ENCODE measurements around the gene LMO7.

The LMO7 gene

GRCh38 chr13:75831389-75831788, 195.3 kb downstream of the LMO7 start:
- Histone ChIP-seq H3K4me1 (ENCODE audit: control insufficient read depth in 1 of 2, insufficient read depth in 2 of 2, low read length in 2 of 2) (no peaks in the 10 kb centered on the region), H3K27ac (ENCODE audit: low read depth, low read length) (no peak overlapping the region), H3K27me3 (ENCODE audit: control insufficient read depth in 1 of 2, insufficient read depth in 2 of 2, low read length in 2 of 2) (no peaks in the 10 kb centered on the region), H3K9ac (ENCODE audit: low read depth in 1 of 2, low read length in 2 of 2) (no peak overlapping the region), H3K36me3 (ENCODE audit: control insufficient read depth in 1 of 2, insufficient read depth in 2 of 2, low read length in 2 of 2) (peaks cover 9 to 26% of the 10 kb centered on the region in 2 donors), H3K9me3 (ENCODE audit: control insufficient read depth in 1 of 2, low read length in 2 of 2) (peaks cover 4 to 5% of the 10 kb centered on the region in 2 donors), H3K4me3 (ENCODE audit: low read depth in 1 of 2, low read length in 2 of 2) (no peak overlapping the region)

- Histone ChIP-seq H3K9me3 (ENCODE audit: control insufficient read depth in 1 of 2, low read length in 2 of 2) (peaks cover 4 to 5% of the 10 kb centered on the region in 2 donors), H3K27me3 (ENCODE audit: control insufficient read depth in 1 of 2, insufficient read depth in 2 of 2, low read length in 2 of 2) (no peaks in the 10 kb centered on the region), H3K4me3 (ENCODE audit: low read depth in 1 of 2, low read length in 2 of 2) (no peak overlapping the region), H3K36me3 (ENCODE audit: control insufficient read depth in 1 of 2, insufficient read depth in 2 of 2, low read length in 2 of 2) (peaks cover 6 to 25% of the 10 kb centered on the region in 2 donors), H3K4me1 (ENCODE audit: control insufficient read depth in 1 of 2, insufficient read depth in 2 of 2, low read length in 2 of 2) (no peaks in the 10 kb centered on the region), H3K9ac (ENCODE audit: low read depth in 1 of 2, low read length in 2 of 2) (no peak overlapping the region), H3K27ac (ENCODE audit: low read depth, low read length) (no peak overlapping the region)
Measured at GRCh38 chr13:75832812-75833211, 196.7 kb downstream of the LMO7 start.

GRCh38 chr13:75836441-75836840, 200.3 kb downstream of the LMO7 start:
- no peak overlapping the region for H3K4me3 ChIP-seq (ENCODE audit: low read depth in 1 of 2, low read length in 2 of 2)

GRCh38 chr13:75838366-75839005, 202.4 kb downstream of the LMO7 start:
- H3K4me1 ChIP-seq (ENCODE audit: control insufficient read depth in 1 of 2, insufficient read depth in 2 of 2, low read length in 2 of 2): no peaks in the 10 kb centered on the region
- H3K27ac ChIP-seq (ENCODE audit: low read depth, low read length): no peak overlapping the region
- H3K4me3 ChIP-seq (ENCODE audit: low read depth in 1 of 2, low read length in 2 of 2): no peak overlapping the region
- no peak overlapping the region for H3K9ac ChIP-seq (ENCODE audit: low read depth in 1 of 2, low read length in 2 of 2)
- no peaks in the 10 kb centered on the region for H3K27me3 ChIP-seq (ENCODE audit: control insufficient read depth in 1 of 2, insufficient read depth in 2 of 2, low read length in 2 of 2)
- H3K9me3 ChIP-seq (ENCODE audit: control insufficient read depth in 1 of 2, low read length in 2 of 2): no peaks in the 10 kb centered on the region
- H3K36me3 ChIP-seq (ENCODE audit: control insufficient read depth in 1 of 2, insufficient read depth in 2 of 2, low read length in 2 of 2): peaks cover 32 to 52% of the 10 kb centered on the region in 2 donors

More at GRCh38 chr13:75836441-75836840, 200.3 kb downstream of the LMO7 start:
- Histone ChIP-seq H3K4me1 (ENCODE audit: control insufficient read depth in 1 of 2, insufficient read depth in 2 of 2, low read length in 2 of 2) (no peaks in the 10 kb centered on the region), H3K9me3 (ENCODE audit: control insufficient read depth in 1 of 2, low read length in 2 of 2) (peaks cover 2 to 3% of the 10 kb centered on the region in 2 donors), H3K27ac (ENCODE audit: low read depth, low read length) (no peak overlapping the region), H3K9ac (ENCODE audit: low read depth in 1 of 2, low read length in 2 of 2) (no peak overlapping the region), H3K27me3 (ENCODE audit: control insufficient read depth in 1 of 2, insufficient read depth in 2 of 2, low read length in 2 of 2) (no peaks in the 10 kb centered on the region), H3K36me3 (ENCODE audit: control insufficient read depth in 1 of 2, insufficient read depth in 2 of 2, low read length in 2 of 2) (peaks cover 13 to 36% of the 10 kb centered on the region in 2 donors)

- no peaks in the 10 kb centered on the region for H3K4me1 ChIP-seq (ENCODE audit: control insufficient read depth in 1 of 2, insufficient read depth in 2 of 2, low read length in 2 of 2)
- no peak overlapping the region for H3K9ac ChIP-seq (ENCODE audit: low read depth in 1 of 2, low read length in 2 of 2)
- H3K36me3 ChIP-seq (ENCODE audit: control insufficient read depth in 1 of 2, insufficient read depth in 2 of 2, low read length in 2 of 2): peaks cover 32 to 56% of the 10 kb centered on the region in 2 donors
- no peak overlapping the region for H3K4me3 ChIP-seq (ENCODE audit: low read depth in 1 of 2, low read length in 2 of 2)
- H3K27me3 ChIP-seq (ENCODE audit: control insufficient read depth in 1 of 2, insufficient read depth in 2 of 2, low read length in 2 of 2): no peaks in the 10 kb centered on the region
- H3K27ac ChIP-seq (ENCODE audit: low read depth, low read length): no peak overlapping the region
- H3K9me3 ChIP-seq (ENCODE audit: control insufficient read depth in 1 of 2, low read length in 2 of 2): no peaks in the 10 kb centered on the region
Measured at GRCh38 chr13:75839406-75839805, 203.3 kb downstream of the LMO7 start.

- Histone ChIP-seq H3K9ac (ENCODE audit: low read depth in 1 of 2, low read length in 2 of 2) (no peak overlapping the region), H3K36me3 (ENCODE audit: control insufficient read depth in 1 of 2, insufficient read depth in 2 of 2, low read length in 2 of 2) (peaks cover 36 to 56% of the 10 kb centered on the region in 2 donors), H3K27ac (ENCODE audit: low read depth, low read length) (no peak overlapping the region)
Measured at GRCh38 chr13:75841905-75842304, 205.8 kb downstream of the LMO7 start.

GRCh38 chr13:75843074-75843473, 206.9 kb downstream of the LMO7 start:
- H3K27ac ChIP-seq (ENCODE audit: low read depth, low read length): no peak overlapping the region

More at GRCh38 chr13:75841905-75842304, 205.8 kb downstream of the LMO7 start:
- Histone ChIP-seq H3K27me3 (ENCODE audit: control insufficient read depth in 1 of 2, insufficient read depth in 2 of 2, low read length in 2 of 2) (no peaks in the 10 kb centered on the region), H3K9me3 (ENCODE audit: control insufficient read depth in 1 of 2, low read length in 2 of 2) (no peaks in the 10 kb centered on the region), H3K4me1 (ENCODE audit: control insufficient read depth in 1 of 2, insufficient read depth in 2 of 2, low read length in 2 of 2) (no peaks in the 10 kb centered on the region), H3K4me3 (ENCODE audit: low read depth in 1 of 2, low read length in 2 of 2) (no peak overlapping the region)

GRCh38 chr13:75843991-75844390, 207.9 kb downstream of the LMO7 start:
- Histone ChIP-seq H3K9me3 (ENCODE audit: control insufficient read depth in 1 of 2, low read length in 2 of 2) (no peaks in the 10 kb centered on the region), H3K36me3 (ENCODE audit: control insufficient read depth in 1 of 2, insufficient read depth in 2 of 2, low read length in 2 of 2) (peaks cover 36 to 58% of the 10 kb centered on the region in 2 donors), H3K27me3 (ENCODE audit: control insufficient read depth in 1 of 2, insufficient read depth in 2 of 2, low read length in 2 of 2) (no peaks in the 10 kb centered on the region), H3K4me1 (ENCODE audit: control insufficient read depth in 1 of 2, insufficient read depth in 2 of 2, low read length in 2 of 2) (no peaks in the 10 kb centered on the region), H3K4me3 (ENCODE audit: low read depth in 1 of 2, low read length in 2 of 2) (no peak overlapping the region), H3K9ac (ENCODE audit: low read depth in 1 of 2, low read length in 2 of 2) (no peak overlapping the region), H3K27ac (ENCODE audit: low read depth, low read length) (no peak overlapping the region)

More at GRCh38 chr13:75843074-75843473, 206.9 kb downstream of the LMO7 start:
- Histone ChIP-seq H3K4me3 (ENCODE audit: low read depth in 1 of 2, low read length in 2 of 2) (no peak overlapping the region), H3K27me3 (ENCODE audit: control insufficient read depth in 1 of 2, insufficient read depth in 2 of 2, low read length in 2 of 2) (no peaks in the 10 kb centered on the region), H3K4me1 (ENCODE audit: control insufficient read depth in 1 of 2, insufficient read depth in 2 of 2, low read length in 2 of 2) (no peaks in the 10 kb centered on the region), H3K9me3 (ENCODE audit: control insufficient read depth in 1 of 2, low read length in 2 of 2) (no peaks in the 10 kb centered on the region), H3K36me3 (ENCODE audit: control insufficient read depth in 1 of 2, insufficient read depth in 2 of 2, low read length in 2 of 2) (peaks cover 36 to 56% of the 10 kb centered on the region in 2 donors), H3K9ac (ENCODE audit: low read depth in 1 of 2, low read length in 2 of 2) (no peak overlapping the region)

- Histone ChIP-seq H3K27ac (ENCODE audit: low read depth, low read length) (no peak overlapping the region), H3K4me3 (ENCODE audit: low read depth in 1 of 2, low read length in 2 of 2) (no peak overlapping the region), H3K36me3 (ENCODE audit: control insufficient read depth in 1 of 2, insufficient read depth in 2 of 2, low read length in 2 of 2) (peaks cover 27 to 55% of the 10 kb centered on the region in 2 donors), H3K9ac (ENCODE audit: low read depth in 1 of 2, low read length in 2 of 2) (no peak overlapping the region), H3K9me3 (ENCODE audit: control insufficient read depth in 1 of 2, low read length in 2 of 2) (no peaks in the 10 kb centered on the region), H3K4me1 (ENCODE audit: control insufficient read depth in 1 of 2, insufficient read depth in 2 of 2, low read length in 2 of 2) (no peaks in the 10 kb centered on the region), H3K27me3 (ENCODE audit: control insufficient read depth in 1 of 2, insufficient read depth in 2 of 2, low read length in 2 of 2) (no peaks in the 10 kb centered on the region)
Measured at GRCh38 chr13:75847588-75847987, 211.5 kb downstream of the LMO7 start.

- Histone ChIP-seq H3K9me3 (ENCODE audit: control insufficient read depth in 1 of 2, low read length in 2 of 2) (no peaks in the 10 kb centered on the region), H3K4me3 (ENCODE audit: low read depth in 1 of 2, low read length in 2 of 2) (no peak overlapping the region), H3K9ac (ENCODE audit: low read depth in 1 of 2, low read length in 2 of 2) (no peak overlapping the region), H3K27me3 (ENCODE audit: control insufficient read depth in 1 of 2, insufficient read depth in 2 of 2, low read length in 2 of 2) (no peaks in the 10 kb centered on the region), H3K27ac (ENCODE audit: low read depth, low read length) (no peak overlapping the region), H3K36me3 (ENCODE audit: control insufficient read depth in 1 of 2, insufficient read depth in 2 of 2, low read length in 2 of 2) (peaks cover 26 to 65% of the 10 kb centered on the region in 2 donors), H3K4me1 (ENCODE audit: control insufficient read depth in 1 of 2, insufficient read depth in 2 of 2, low read length in 2 of 2) (no peaks in the 10 kb centered on the region)
Measured at GRCh38 chr13:75850916-75851315, 214.8 kb downstream of the LMO7 start.

Data from duodenal mucosa (tissue), 2 donors.